ENCODE results near the gene PATE3.

The PATE3 gene

GRCh38 chr11:125787827-125788226, at the start of gene PATE3:
TSS of gene PATE3 (plus strand) at chr11:125788127. CDS start at chr11:125788152, 25 bp downstream.
- no peak for DNase-seq (ENCODE audit: low read depth in 3 of 3)

- no peak for DNase-seq (ENCODE audit: low read depth in 3 of 3)
Measured at GRCh38 chr11:125740617-125741016, 47.3 kb upstream of the PATE3 start.

GRCh38 chr11:125743681-125744080, 44.2 kb upstream of the PATE3 start:
- DNase-seq (ENCODE audit: low read depth in 3 of 3): no peak

- DNase-seq (ENCODE audit: low read depth in 3 of 3): no peak
Measured at GRCh38 chr11:125745979-125746378, 41.9 kb upstream of the PATE3 start, which contains the start of gene PATE1. TSS of gene PATE1 (plus strand) at chr11:125746279. CDS start at chr11:125746305, 26 bp downstream.

- DNase-seq (ENCODE audit: low read depth in 3 of 3): no peak
Measured at GRCh38 chr11:125750629-125751028, 37.3 kb upstream of the PATE3 start.

- no peak for DNase-seq (ENCODE audit: low read depth in 3 of 3)
Measured at GRCh38 chr11:125756050-125756449, 31.9 kb upstream of the PATE3 start.

- DNase-seq (ENCODE audit: low read depth in 3 of 3): no peak
Measured at GRCh38 chr11:125762445-125762844, 25.5 kb upstream of the PATE3 start.

GRCh38 chr11:125763483-125763882, 24.4 kb upstream of the PATE3 start:
- no peak for DNase-seq (ENCODE audit: low read depth in 3 of 3)

- DNase-seq (ENCODE audit: low read depth in 3 of 3): no peak
Measured at GRCh38 chr11:125766251-125766650, 21.7 kb upstream of the PATE3 start.

GRCh38 chr11:125768336-125769046, 19.4 kb upstream of the PATE3 start:
- no peak for DNase-seq (ENCODE audit: low read depth in 3 of 3)

GRCh38 chr11:125770583-125770982, 17.3 kb upstream of the PATE3 start:
- DNase-seq (ENCODE audit: low read depth in 3 of 3): no peak

GRCh38 chr11:125772834-125773505, 15.0 kb upstream of the PATE3 start:
- no peak for DNase-seq (ENCODE audit: low read depth in 3 of 3)

- no peak for DNase-seq (ENCODE audit: low read depth in 3 of 3)
Measured at GRCh38 chr11:125773516-125773915, 14.4 kb upstream of the PATE3 start.

GRCh38 chr11:125777309-125777708, 10.6 kb upstream of the PATE3 start:
- no peak for DNase-seq (ENCODE audit: low read depth in 3 of 3)

- no peak for DNase-seq (ENCODE audit: low read depth in 3 of 3)
Measured at GRCh38 chr11:125778728-125779127, 9.2 kb upstream of the PATE3 start, which contains the start of gene PATE2. TSS of gene PATE2 (minus strand) at chr11:125778828. CDS start at chr11:125778773, 55 bp downstream.

- no peak for DNase-seq (ENCODE audit: low read depth in 3 of 3)
Measured at GRCh38 chr11:125784678-125785077, 3.2 kb upstream of the PATE3 start.

- DNase-seq (ENCODE audit: low read depth in 3 of 3): no peak
Measured at GRCh38 chr11:125790825-125791224, 2.9 kb downstream of the PATE3 start.

GRCh38 chr11:125797641-125798040, 9.7 kb downstream of the PATE3 start:
- DNase-seq (ENCODE audit: low read depth in 3 of 3): no peak

- DNase-seq (ENCODE audit: low read depth in 3 of 3): no peak
Measured at GRCh38 chr11:125799808-125800207, 11.9 kb downstream of the PATE3 start.

- DNase-seq (ENCODE audit: low read depth in 3 of 3): no peak
Measured at GRCh38 chr11:125802387-125802786, 14.5 kb downstream of the PATE3 start.

GRCh38 chr11:125807909-125808308, 20.0 kb downstream of the PATE3 start:
- no peak for DNase-seq (ENCODE audit: low read depth in 3 of 3)

GRCh38 chr11:125833016-125833415, 45.1 kb downstream of the PATE3 start, which contains the start of gene PATE4:
TSS of gene PATE4 (plus strand) at chr11:125833316. CDS start at chr11:125833360, 44 bp downstream.
- DNase-seq (ENCODE audit: low read depth in 3 of 3): no peak

- DNase-seq (ENCODE audit: low read depth in 3 of 3): no peak
Measured at GRCh38 chr11:125835748-125836147, 47.8 kb downstream of the PATE3 start.

All from stimulated activated CD4-positive, alpha-beta T cell treated with anti-CD3 and anti-CD28 coated beads, TNF-alpha, amount 100 ng/mL, for 24 hours (primary cell).